ENCODE data around the gene FLNB. TPM values are rescaled to one million over a fixed set of nuclear protein-coding genes. Genes with fewer than 3 reads are reported as not detected.

Gene FLNB
- total and polyA plus RNA-seq, 2 of the 8 experiments (the other 6 are each of a cell fraction or from before 2014, with no cell fraction given): 72.3 to 118 TPM

- no peak for FAIRE-seq
- H2BK12ac ChIP-seq (ENCODE audit: low read depth, low read length): no peak overlapping the region
- H4K91ac ChIP-seq (replicated peaks; ENCODE audit: insufficient read length, low read length): no peak overlapping the region
- ChIA-PET POLR2A (ENCODE audit: partially characterized antibody) (interaction anchor here (1.0 kb wide), 1 partner anchor 9 kb away, joined by 4 read pairs; no protein-coding TSS in a partner anchor), CTCF (ENCODE audit: partially characterized antibody) (interaction anchor here (0.8 to 2.8 kb wide), 4 partner anchors 11 to 58 kb away, joined by 3 to 13 read pairs (median 4); no protein-coding TSS in a partner anchor)
- no peak overlapping the region for H3K18ac ChIP-seq (ENCODE audit: extremely low read depth, low read length)
- TF ChIP-seq KDM1A (IDR thresholded peaks at IDR 0.05; ENCODE audit: borderline replicate concordance, low read length) (no peak), JUN (IDR thresholded peaks at IDR 0.05; ENCODE audit: low read depth, low read length) (no peak), POLR2A (IDR thresholded peaks at IDR 0.05; ENCODE audit: control extremely low read depth in 1 of 2, low read depth in 2 of 2, low read length in 2 of 2) (no peak), YY1 (IDR thresholded peaks at IDR 0.05; ENCODE audit: low read depth, low read length) (no peak), FOSL1 (IDR thresholded peaks at IDR 0.05; ENCODE audit: insufficient read depth, low read depth, low read length) (no peak), CHD1 (IDR thresholded peaks at IDR 0.05; ENCODE audit: low read depth, low read length) (no peak)
- H2BK5ac ChIP-seq (ENCODE audit: low read depth, low read length): no peak overlapping the region
- H3K79me2 ChIP-seq (ENCODE audit: control insufficient read depth in 1 of 2, insufficient read depth in 2 of 2, low read length in 2 of 2): no peaks in the 10 kb centered on the region
- peaks cover 0 to 2% of the 10 kb centered on the region in 2 experiments for H4K20me1 ChIP-seq (replicated peaks in 1 of 2; ENCODE audit: control insufficient read depth in 1 of 2, insufficient read depth in 2 of 2, low read length in 2 of 2)
- H4K8ac ChIP-seq (ENCODE audit: extremely low read depth, insufficient read depth, low read length): no peak overlapping the region
- H2AK5ac ChIP-seq (ENCODE audit: low read depth, low read length): no peak overlapping the region
- no peak overlapping the region for H2AFZ ChIP-seq (ENCODE audit: low read length)
- no peaks in the 10 kb centered on the region for H3K4me1 ChIP-seq (replicated peaks in 1 of 4; ENCODE audit: control insufficient read depth in 3 of 4, insufficient read depth in 4 of 4, low read length in 3 of 4)
- H3K79me1 ChIP-seq (ENCODE audit: low read depth, low read length): no peaks in the 10 kb centered on the region
- no peak overlapping the region for H3K9ac ChIP-seq (replicated peaks in 1 of 4; ENCODE audit: extremely low read depth in 1 of 4, low read depth in 3 of 4, low read length in 3 of 4)
- 89% methylated on average over 10 of the region's 10 CpGs; no CpG with 5 or more reads in 1 of the 2 experiments for WGBS, 2 experiments (ENCODE audit: extremely low coverage in 1 of 2, insufficient coverage in 1 of 2, insufficient read length in 1 of 2, insufficient replicate concordance in 2 of 2, low coverage in 1 of 2, low lambda C conversion rate in 2 of 2, missing lambda C conversion rate in 1 of 2)
- no peak for DNase-seq (ENCODE audit: low read depth in 1 of 2, low spot score in 2 of 2)
- H3K23me2 ChIP-seq (ENCODE audit: low read depth, low read length): no peaks in the 10 kb centered on the region
- H3K4me3 ChIP-seq (ENCODE audit: extremely low read depth in 1 of 4, insufficient read depth in 2 of 4, low read depth in 3 of 4, low read length in 4 of 4): no peak overlapping the region
- H3K56ac ChIP-seq (replicated peaks; ENCODE audit: insufficient read length, low read depth, low read length): no peak overlapping the region
- no peak overlapping the region for H3K23ac ChIP-seq (ENCODE audit: insufficient read length)
- H3K27me3 ChIP-seq (replicated peaks in 1 of 4; ENCODE audit: control insufficient read depth in 3 of 4, extremely low read depth in 1 of 4, insufficient read depth in 3 of 4, low read length in 3 of 4): no peaks in the 10 kb centered on the region
- H2BK20ac ChIP-seq (ENCODE audit: low read length): no peak overlapping the region
- no peak overlapping the region for H3K14ac ChIP-seq (ENCODE audit: insufficient read length)
- H3K9me3 ChIP-seq (ENCODE audit: insufficient read depth in 2 of 2, low read depth in 1 of 2, low read length in 1 of 2): no peaks in the 10 kb centered on the region
- H2BK120ac ChIP-seq (replicated peaks; ENCODE audit: low read depth, low read length): no peak overlapping the region
- no peak overlapping the region for H2BK15ac ChIP-seq (ENCODE audit: low read length)
- no peak overlapping the region for H3K27ac ChIP-seq (ENCODE audit: low read depth, low read length)
- no peak overlapping the region for H4K5ac ChIP-seq (ENCODE audit: insufficient read length, low read depth, low read length)
- no peak overlapping the region for H3K4me2 ChIP-seq (ENCODE audit: insufficient read depth in 1 of 2, low read depth in 2 of 2, low read length in 2 of 2)
- H3K4ac ChIP-seq (replicated peaks; ENCODE audit: insufficient read length, low read depth, low read length): no peak overlapping the region
- H3K36me3 ChIP-seq (ENCODE audit: control insufficient read depth in 2 of 4, insufficient read depth in 4 of 4, low read length in 3 of 4): peaks cover 18 to 86% (median 39%) of the 10 kb centered on the region in 4 experiments; a peak in 6 of 8 replicates
Observed at GRCh38 chr3:58154626-58155449, 146.6 kb downstream of the FLNB start.
